KG1 (cell line): Measurements from ENCODE around the gene RNASEH2A.

Experiments
- DNase-seq: peaks from one replicate; lab custom pipeline; 2025; lab: John Stamatoyannopoulos, UW

The RNASEH2A gene

GRCh38 chr19:12806242-12807081 lies at the start of gene RNASEH2A:
RNASEH2A (plus strand) TSS chr19:12806584; CDS start chr19:12806674, 90 bp downstream.
- DNase-seq = peak; percentile 59

GRCh38 chr19:12757544-12758274 lies 48.7 kb upstream of the RNASEH2A start:
- DNase-seq = peak; percentile 12

GRCh38 chr19:12759686-12760085 lies 46.7 kb upstream of the RNASEH2A start:
- DNase-seq = no peak

GRCh38 chr19:12763100-12763499 lies 43.3 kb upstream of the RNASEH2A start:
- DNase-seq = no peak

- DNase-seq = no peak
Measured at GRCh38 chr19:12764698-12765097, 41.7 kb upstream of the RNASEH2A start.

- DNase-seq = peak; percentile 42
Measured at GRCh38 chr19:12766051-12766521, 40.3 kb upstream of the RNASEH2A start.

GRCh38 chr19:12767150-12767549 lies 39.2 kb upstream of the RNASEH2A start:
- no peak for DNase-seq

- DNase-seq = no peak
Measured at GRCh38 chr19:12767666-12768065, 38.7 kb upstream of the RNASEH2A start.

GRCh38 chr19:12769689-12770088 lies 36.7 kb upstream of the RNASEH2A start:
- DNase-seq = no peak

GRCh38 chr19:12770922-12771321 lies 35.5 kb upstream of the RNASEH2A start:
- no peak for DNase-seq

- no peak for DNase-seq
Measured at GRCh38 chr19:12772323-12772722, 34.1 kb upstream of the RNASEH2A start.

- DNase-seq = no peak
Measured at GRCh38 chr19:12773571-12773970, 32.8 kb upstream of the RNASEH2A start.

- DNase-seq = no peak
Measured at GRCh38 chr19:12774588-12775555, 31.5 kb upstream of the RNASEH2A start, which contains the start of gene HOOK2. HOOK2 (minus strand) TSS chr19:12775552; CDS start chr19:12775449, 103 bp downstream.

GRCh38 chr19:12777217-12778016 lies 29.0 kb upstream of the RNASEH2A start:
- peak; percentile 51 for DNase-seq

GRCh38 chr19:12778017-12778904 lies 28.1 kb upstream of the RNASEH2A start:
- DNase-seq = no peak

- no peak for DNase-seq
Measured at GRCh38 chr19:12778905-12779161, 27.6 kb upstream of the RNASEH2A start.

GRCh38 chr19:12779162-12779993 lies 27.0 kb upstream of the RNASEH2A start:
- no peak for DNase-seq

GRCh38 chr19:12782174-12782423 lies 24.3 kb upstream of the RNASEH2A start:
- no peak for DNase-seq
